K562 (cell line): ENCODE data around the gene CTNNA3.

Experiments
- CBFB ChIP-seq: sonication (generic); formaldehyde crosslinking; IDR thresholded peaks from 2 replicates; pipeline ENCODE4 v1.4.0; 2020; ENCODE audit warnings: mild to moderate bottlenecking, missing genetic modification reagents
- CEBPZ ChIP-seq: fragments of 150-350 bp; IDR thresholded peaks from 2 replicates; pipeline ENCODE4 v1.6.1; 2014; ENCODE audit warnings: low read depth, mild to moderate bottlenecking, low read length, borderline replicate concordance
- E2F8 ChIP-seq: fragments of 450-650 bp; IDR thresholded peaks from 2 replicates; pipeline ENCODE4 v1.7.1; 2018; ENCODE audit warnings: mild to moderate bottlenecking, low read depth; ENCODE audit not compliant: partially characterized antibody
- EZH2 ChIP-seq: IDR thresholded peaks from 2 replicates; pipeline ENCODE4 v1.6.1; 2012; ENCODE audit warnings: low read depth, mild to moderate bottlenecking, inconsistent platforms, low read length, borderline replicate concordance
- JUND ChIP-seq, 2 experiments: IDR thresholded peaks; 2 replicates in 1 of 2; 3 replicates in 1 of 2; pipeline ENCODE4 v1.6.1; 2011; ENCODE audit warnings: borderline replicate concordance in 2 of 2, low read depth in 2 of 2, low read length in 2 of 2, improper control_type of control experiment in 1 of 2, missing biosample characterization in 1 of 2, missing genetic modification characterization in 1 of 2, missing genetic modification reagents in 1 of 2
- LARP7 ChIP-seq: fragments of 450-650 bp; IDR thresholded peaks from 2 replicates; pipeline ENCODE4 v1.6.1; 2016
- RAD21 ChIP-seq, 2 experiments: fragments of 250-450 bp in 1 of 2; fragments of 450-650 bp in 1 of 2; sonication (Bioruptor Pico) in 1 of 2; formaldehyde crosslinking in 1 of 2; IDR thresholded peaks in 1 of 2; conservative IDR thresholded peaks in 1 of 2; 2 replicates each; pipeline versions ENCODE4 v1.4.0 to v1.8.0; 2020 to 2022; ENCODE audit warnings: mild to moderate bottlenecking in 2 of 2, moderate library complexity in 1 of 2
- RFX5 ChIP-seq: IDR thresholded peaks from 2 replicates; pipeline ENCODE4 v1.6.1; 2011; ENCODE audit warnings: low read depth, mild to moderate bottlenecking, improper control_type of control experiment, low read length
- SMARCB1 ChIP-seq: IDR thresholded peaks from 2 replicates; pipeline ENCODE4 v1.6.1; 2011; ENCODE audit warnings: improper control_type of control experiment, low read depth; ENCODE audit not compliant: insufficient read length
- TCF15 ChIP-seq: fragments of 250-450 bp; sonication (Bioruptor Pico); IDR thresholded peaks from 2 replicates; pipeline ENCODE4 v1.8.0; 2022; ENCODE audit warnings: moderate library complexity, mild to moderate bottlenecking, inconsistent platforms
- ZNF695 ChIP-seq: fragments of 450-650 bp; formaldehyde crosslinking; IDR thresholded peaks from 2 replicates; pipeline ENCODE4 v1.4.0; 2020; ENCODE audit warnings: mild to moderate bottlenecking, moderate library complexity
- ZNF830 ChIP-seq: fragments of 250-450 bp; sonication (Bioruptor Pico); IDR thresholded peaks from 2 replicates; pipeline ENCODE4 v1.5.0; 2021; ENCODE audit warnings: mild to moderate bottlenecking
- TF ChIP-seq, protein P1 (sequence below), 3 experiments: IDR thresholded peaks in 2 of 3; conservative IDR thresholded peaks in 1 of 3; 2 replicates each; pipeline ENCODE4 v1.5.1; 2011 to 2012; ENCODE audit warnings: low read length in 3 of 3, mild to moderate bottlenecking in 3 of 3, control low read depth in 2 of 3, improper control_type of control experiment in 1 of 3, inconsistent platforms in 1 of 3, low read depth in 1 of 3, mixed read lengths in 1 of 3, moderate library complexity in 1 of 3; ENCODE audit not compliant: insufficient read depth in 2 of 3

- TF ChIP-seq, protein P1, sequence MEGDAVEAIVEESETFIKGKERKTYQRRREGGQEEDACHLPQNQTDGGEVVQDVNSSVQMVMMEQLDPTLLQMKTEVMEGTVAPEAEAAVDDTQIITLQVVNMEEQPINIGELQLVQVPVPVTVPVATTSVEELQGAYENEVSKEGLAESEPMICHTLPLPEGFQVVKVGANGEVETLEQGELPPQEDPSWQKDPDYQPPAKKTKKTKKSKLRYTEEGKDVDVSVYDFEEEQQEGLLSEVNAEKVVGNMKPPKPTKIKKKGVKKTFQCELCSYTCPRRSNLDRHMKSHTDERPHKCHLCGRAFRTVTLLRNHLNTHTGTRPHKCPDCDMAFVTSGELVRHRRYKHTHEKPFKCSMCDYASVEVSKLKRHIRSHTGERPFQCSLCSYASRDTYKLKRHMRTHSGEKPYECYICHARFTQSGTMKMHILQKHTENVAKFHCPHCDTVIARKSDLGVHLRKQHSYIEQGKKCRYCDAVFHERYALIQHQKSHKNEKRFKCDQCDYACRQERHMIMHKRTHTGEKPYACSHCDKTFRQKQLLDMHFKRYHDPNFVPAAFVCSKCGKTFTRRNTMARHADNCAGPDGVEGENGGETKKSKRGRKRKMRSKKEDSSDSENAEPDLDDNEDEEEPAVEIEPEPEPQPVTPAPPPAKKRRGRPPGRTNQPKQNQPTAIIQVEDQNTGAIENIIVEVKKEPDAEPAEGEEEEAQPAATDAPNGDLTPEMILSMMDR (IDR thresholded peaks at IDR 0.05 in 2 of 3, conservative IDR thresholded peaks at IDR 0.05 in 1 of 3; ENCODE audit: insufficient read depth in 2 of 3, low read depth in 1 of 3, low read length in 3 of 3), result no peak
- TF ChIP-seq TCF15 (CRISPR knock-in tag), result no peak
- TF ChIP-seq JUND (IDR thresholded peaks at IDR 0.05; ENCODE audit: borderline replicate concordance, low read depth, low read length), result no peak
- TF ChIP-seq JUND (tag; IDR thresholded peaks at IDR 0.05; ENCODE audit: borderline replicate concordance, low read depth, low read length), result no peak
- TF ChIP-seq CEBPZ, result no peak
- no peak for TF ChIP-seq EZH2
- no peak for TF ChIP-seq RFX5
- no peak for TF ChIP-seq SMARCB1
- TF ChIP-seq ZNF830 (CRISPR knock-in tag), result no peak
- no peak for TF ChIP-seq CBFB (CRISPR knock-in tag)
- no peak for TF ChIP-seq LARP7
- no peak for TF ChIP-seq E2F8
- TF ChIP-seq RAD21 (CRISPR knock-in tag; conservative IDR thresholded peaks at IDR 0.05 in 1 of 2, IDR thresholded peaks at IDR 0.05 in 1 of 2), result no peak
- TF ChIP-seq ZNF695 (CRISPR knock-in tag), result no peak
Measured at GRCh38 chr10:67471022-67471421, 225.0 kb downstream of the CTNNA3 start.
